PC-9 (cell line): ENCODE results near the gene SLC25A51. TPM values are rescaled to one million over a fixed set of nuclear protein-coding genes. Genes with fewer than 3 reads are reported as not detected.

ENCODE experiments used
- BruUV-seq: library from RNA; stranded (reverse); fragments of 400-500 nt; replicated peaks from 2 replicates; lab custom pipeline; 2021; lab: Mats Ljungman, UMichigan
- CTCF ChIA-PET: fragments of 300-600 bp; sonication (Branson Sonifier 250); formaldehyde crosslinking; loops from one replicate; lab custom pipeline; 2022; ENCODE audit warnings: antibody characterized with exemption; lab: Charles Lee
- POLR2A ChIA-PET: fragments of 300-600 bp; sonication (Branson Sonifier 250); formaldehyde crosslinking; loops from one replicate; lab custom pipeline; 2022; ENCODE audit warnings: antibody characterized with exemption; ENCODE audit not compliant: unreplicated experiment; lab: Charles Lee
- DNase-seq, 2 experiments: peaks; one replicate each; pipeline versions ENCODE4 v3.0.0 to v3.0.0-alpha.2; 2015 to 2022; ENCODE audit warnings: mixed read lengths in 1 of 2
- H2AFZ ChIP-seq: fragments of 200-600 bp; sonication (generic); 2 replicates; pipeline ENCODE4 v1.8.1; 2017; ENCODE audit warnings: antibody characterized with exemption
- H3F3A ChIP-seq: fragments of 200-600 bp; sonication (generic); 2 replicates; pipeline ENCODE4 v1.8.1; 2017; ENCODE audit warnings: antibody characterized with exemption, mild to moderate bottlenecking, low read depth; ENCODE audit not compliant: insufficient read depth
- H3K27ac ChIP-seq: fragments of 200-600 bp; sonication (generic); 2 replicates; pipeline ENCODE4 v1.6.1; 2016; ENCODE audit warnings: mixed run types
- H3K27me3 ChIP-seq: fragments of 200-600 bp; sonication (generic); 2 replicates; pipeline ENCODE4 v1.6.1; 2016; ENCODE audit warnings: low read depth, mixed run types; ENCODE audit not compliant: insufficient read depth
- H3K36me3 ChIP-seq: fragments of 200-600 bp; sonication (generic); 2 replicates; pipeline ENCODE4 v1.6.1; 2016; ENCODE audit warnings: low read depth, mixed run types
- H3K4me1 ChIP-seq: fragments of 200-600 bp; sonication (generic); replicated peaks from 2 replicates; pipeline ENCODE4 v1.6.1; 2016; ENCODE audit warnings: mixed run types; ENCODE audit not compliant: insufficient read depth
- H3K4me2 ChIP-seq: fragments of 200-600 bp; sonication (generic); 2 replicates; pipeline ENCODE4 v1.6.1; 2017; ENCODE audit warnings: mixed run types
- H3K4me3 ChIP-seq: fragments of 200-600 bp; sonication (generic); 2 replicates; pipeline ENCODE4 v1.6.1; 2016; ENCODE audit warnings: mixed run types
- H3K79me2 ChIP-seq: fragments of 200-600 bp; sonication (generic); 2 replicates; pipeline ENCODE4 v1.6.1; 2017; ENCODE audit warnings: low read depth, mixed run types
- H3K9me2 ChIP-seq: fragments of 200-600 bp; sonication (generic); 2 replicates; pipeline ENCODE4 v1.8.1; 2017; ENCODE audit warnings: mild to moderate bottlenecking; ENCODE audit not compliant: insufficient read depth
- H3K9me3 ChIP-seq: fragments of 200-600 bp; sonication (generic); 2 replicates; pipeline ENCODE4 v1.8.1; 2016; ENCODE audit warnings: low read depth; ENCODE audit not compliant: insufficient read depth
- H4K20me1 ChIP-seq: fragments of 200-600 bp; sonication (generic); 2 replicates; pipeline ENCODE4 v1.8.1; 2017; ENCODE audit not compliant: insufficient read depth
- EZH2 ChIP-seq: fragments of 200-600 bp; sonication (generic); IDR thresholded peaks from 2 replicates; pipeline ENCODE4 v1.8.0; 2017; ENCODE audit warnings: antibody characterized with exemption, low read depth
- intact Hi-C: fragments of 100-400 bp; cut with micrococcal nuclease; formaldehyde crosslinking; loops from one replicate; pipeline ENCODE4 v1.10.0; 2022; ENCODE audit not compliant: unreplicated experiment
- total RNA-seq: library from RNA; stranded (reverse); gene quantifications from 2 replicates; pipeline ENCODE4 v1.2.3, GENCODE V29; 2021
- TF ChIP-seq, protein P1 (sequence below): fragments of 200-600 bp; sonication (generic); conservative IDR thresholded peaks from 2 replicates; pipeline ENCODE4 v1.6.1; 2017; ENCODE audit warnings: mixed run types, antibody characterized with exemption, mild to moderate bottlenecking, moderate library complexity

SLC25A51 gene
- total RNA-seq, 1 experiment from 2014 or later, result 14.9 TPM

DNA sequence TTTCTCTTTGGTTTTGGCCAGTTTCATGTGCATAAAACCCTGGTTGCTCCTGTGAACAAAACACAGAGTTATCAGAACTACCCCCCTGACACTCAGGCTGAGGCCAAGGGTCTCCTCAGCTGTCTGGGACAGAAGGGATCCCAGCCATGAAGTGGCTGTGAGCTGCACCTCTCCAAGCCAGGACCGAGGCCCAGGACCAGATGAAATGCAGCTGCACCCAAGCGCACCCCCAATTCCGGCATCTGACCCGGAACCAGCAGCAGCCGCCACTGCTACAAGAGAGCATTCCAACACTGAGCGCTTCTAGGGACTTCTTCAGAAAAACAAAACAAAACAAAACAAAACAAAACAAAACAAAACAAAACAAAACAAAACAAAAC is 16.0 kb upstream of the SLC25A51 start:
- ChIA-PET POLR2A (no interaction called here), CTCF (no interaction called here)
- Histone ChIP-seq H3K36me3 (no peaks in the 10 kb centered on the region), H2AFZ (no peak overlapping the region), H3K4me3 (no peak overlapping the region), H3K79me2 (no peaks in the 10 kb centered on the region), H3K9me2 (no peaks in the 10 kb centered on the region), H3K27ac (no peak overlapping the region), H3K4me1 (no peaks in the 10 kb centered on the region), H3F3A (peaks cover 5% of the 10 kb centered on the region; the same call in 1 of the 2 replicates), H3K4me2 (no peak overlapping the region), H3K27me3 (no peaks in the 10 kb centered on the region), H4K20me1 (no peaks in the 10 kb centered on the region), H3K9me3 (no peaks in the 10 kb centered on the region)
- no peak for TF ChIP-seq EZH2
- TF ChIP-seq, protein P1, sequence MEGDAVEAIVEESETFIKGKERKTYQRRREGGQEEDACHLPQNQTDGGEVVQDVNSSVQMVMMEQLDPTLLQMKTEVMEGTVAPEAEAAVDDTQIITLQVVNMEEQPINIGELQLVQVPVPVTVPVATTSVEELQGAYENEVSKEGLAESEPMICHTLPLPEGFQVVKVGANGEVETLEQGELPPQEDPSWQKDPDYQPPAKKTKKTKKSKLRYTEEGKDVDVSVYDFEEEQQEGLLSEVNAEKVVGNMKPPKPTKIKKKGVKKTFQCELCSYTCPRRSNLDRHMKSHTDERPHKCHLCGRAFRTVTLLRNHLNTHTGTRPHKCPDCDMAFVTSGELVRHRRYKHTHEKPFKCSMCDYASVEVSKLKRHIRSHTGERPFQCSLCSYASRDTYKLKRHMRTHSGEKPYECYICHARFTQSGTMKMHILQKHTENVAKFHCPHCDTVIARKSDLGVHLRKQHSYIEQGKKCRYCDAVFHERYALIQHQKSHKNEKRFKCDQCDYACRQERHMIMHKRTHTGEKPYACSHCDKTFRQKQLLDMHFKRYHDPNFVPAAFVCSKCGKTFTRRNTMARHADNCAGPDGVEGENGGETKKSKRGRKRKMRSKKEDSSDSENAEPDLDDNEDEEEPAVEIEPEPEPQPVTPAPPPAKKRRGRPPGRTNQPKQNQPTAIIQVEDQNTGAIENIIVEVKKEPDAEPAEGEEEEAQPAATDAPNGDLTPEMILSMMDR, result no peak
- no TSS peak for BruUV-seq
- DNase-seq, result no peak
- intact Hi-C loops, result no loop called here

DNA sequence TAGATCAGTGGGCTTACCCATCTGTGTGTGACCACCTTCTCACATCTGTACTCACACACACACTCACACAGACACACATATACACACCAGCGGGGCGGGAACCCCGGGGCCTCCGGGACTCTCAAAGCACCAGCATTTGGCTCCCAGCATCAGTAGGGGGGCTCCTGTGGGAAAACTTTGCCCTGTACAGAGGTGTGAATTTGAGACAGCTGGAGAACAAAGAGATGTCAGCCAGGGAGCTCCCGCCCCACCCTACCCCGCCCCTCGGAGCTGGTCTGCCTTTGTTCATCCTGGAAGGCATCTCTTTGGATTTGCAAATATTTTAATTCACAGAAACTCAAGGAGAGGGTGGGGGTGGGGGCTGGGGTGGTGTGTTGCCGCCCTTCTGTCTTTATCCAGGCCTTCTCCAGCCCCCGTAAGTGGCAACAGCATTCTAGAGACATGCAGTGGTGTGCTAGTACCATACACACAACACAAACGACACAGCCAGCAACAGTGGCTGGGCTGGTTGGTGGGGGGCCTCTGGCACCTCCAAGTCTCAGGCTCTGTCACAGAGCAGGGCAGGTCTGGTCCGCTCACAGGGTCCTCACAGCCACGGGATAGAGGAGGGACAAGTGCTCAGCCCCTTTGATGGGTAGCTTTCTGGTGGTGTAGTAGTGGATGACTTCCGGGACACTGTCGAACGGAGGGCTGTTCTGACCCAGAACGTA is 15.5 kb upstream of the SLC25A51 start:
- Histone ChIP-seq H2AFZ (no peak overlapping the region), H3K4me3 (no peak overlapping the region), H3K36me3 (no peaks in the 10 kb centered on the region), H4K20me1 (no peaks in the 10 kb centered on the region), H3K4me1 (no peaks in the 10 kb centered on the region), H3K27ac (no peak overlapping the region), H3K9me3 (no peaks in the 10 kb centered on the region), H3K9me2 (no peaks in the 10 kb centered on the region), H3K4me2 (no peak overlapping the region), H3F3A (peaks cover 5% of the 10 kb centered on the region; the same call in 1 of the 2 replicates), H3K27me3 (no peaks in the 10 kb centered on the region), H3K79me2 (no peaks in the 10 kb centered on the region)
- intact Hi-C loops, result no loop called here
- no peak for DNase-seq
- TF ChIP-seq, protein P1, result no peak
- TF ChIP-seq EZH2, result no peak
- CTCF ChIA-PET, result no interaction called here
- no TSS peak for BruUV-seq
- POLR2A ChIA-PET, result no interaction called here

DNA sequence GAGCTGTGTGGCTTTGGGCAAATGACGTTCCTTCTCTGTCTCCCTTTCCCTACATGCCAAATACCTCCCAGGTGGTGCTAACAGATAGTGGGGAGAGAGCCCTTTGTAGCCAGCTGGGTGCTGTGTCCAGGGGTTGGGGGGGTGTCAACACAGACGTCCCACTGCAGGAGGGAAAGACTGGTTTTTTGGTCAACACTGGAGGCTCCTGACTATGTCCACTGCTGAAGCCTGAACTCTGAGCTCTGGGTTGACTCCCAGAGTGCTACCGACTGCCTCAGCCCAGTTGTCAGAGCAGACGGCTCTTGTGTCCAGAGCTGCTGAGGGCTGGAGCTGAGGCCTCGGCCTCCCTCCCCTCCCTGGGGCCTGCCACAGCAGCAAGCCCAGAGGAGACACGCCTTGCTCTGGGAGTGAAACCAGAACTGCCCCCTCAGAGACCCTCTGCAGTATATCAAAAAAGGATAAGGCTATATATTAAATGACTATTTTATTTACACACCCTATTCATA is 14.8 kb upstream of the SLC25A51 start:
- BruUV-seq, result no TSS peak
- CTCF ChIA-PET, result no interaction called here

More for the DNA sequence above, 14.8 kb upstream of the SLC25A51 start:
- Histone ChIP-seq H3K36me3 (no peaks in the 10 kb centered on the region), H3K9me2 (no peaks in the 10 kb centered on the region), H4K20me1 (no peaks in the 10 kb centered on the region), H3K79me2 (no peaks in the 10 kb centered on the region), H3K4me3 (no peak overlapping the region), H2AFZ (no peak overlapping the region), H3K4me2 (no peak overlapping the region), H3K27me3 (no peaks in the 10 kb centered on the region), H3K27ac (no peak overlapping the region), H3K9me3 (no peaks in the 10 kb centered on the region), H3K4me1 (no peaks in the 10 kb centered on the region), H3F3A (peaks cover 5% of the 10 kb centered on the region; the same call in 1 of the 2 replicates)
- POLR2A ChIA-PET, result no interaction called here
- TF ChIP-seq, protein P1, result no peak
- no peak for TF ChIP-seq EZH2
- DNase-seq, result no peak
- intact Hi-C loops, result no loop called here
